HepG2 (cell line): ENCODE measurements around the gene SERPINA9. TPM values are rescaled to one million over a fixed set of nuclear protein-coding genes. Genes with fewer than 3 reads are reported as not detected.
A peak's percentile ranks its signal among the peaks of the same experiment; 100 is the strongest.

Experiments used
- CEBPG ChIP-seq: IDR thresholded peaks from 2 replicates; pipeline ENCODE4 v1.6.1; 2016
- MBNL3 ChIP-seq: fragments of 250-450 bp; sonication (Bioruptor Pico); conservative IDR thresholded peaks from 2 replicates; pipeline ENCODE4 v1.8.0; 2022; ENCODE audit warnings: mild to moderate bottlenecking, inconsistent platforms
- MEIS1 ChIP-seq: sonication (generic); formaldehyde crosslinking; IDR thresholded peaks from 2 replicates; pipeline ENCODE4 v1.9.0; 2021; ENCODE audit warnings: mild to moderate bottlenecking, missing genetic modification reagents, moderate library complexity, borderline replicate concordance
- POLR2G ChIP-seq: fragments of 200-400 bp; formaldehyde crosslinking; IDR thresholded peaks from 2 replicates; pipeline ENCODE4 v1.6.1; 2018; ENCODE audit warnings: mild to moderate bottlenecking, low read depth, low read length, moderate library complexity
- SRSF1 ChIP-seq: fragments of 200-400 bp; formaldehyde crosslinking; optimal IDR thresholded peaks from 2 replicates; pipeline ENCODE3; 2017; ENCODE audit warnings: mild to moderate bottlenecking, low read depth, low read length, moderate library complexity
- TOPORS ChIP-seq: sonication (generic); formaldehyde crosslinking; IDR thresholded peaks from 2 replicates; pipeline ENCODE4 v1.8.0; 2023; ENCODE audit warnings: mild to moderate bottlenecking, missing genetic modification reagents
- XRCC5 ChIP-seq: fragments of 200-400 bp; formaldehyde crosslinking; optimal IDR thresholded peaks from 2 replicates; pipeline ENCODE3; 2017; ENCODE audit warnings: mild to moderate bottlenecking, low read length
- ZNF33B ChIP-seq: sonication (generic); formaldehyde crosslinking; IDR thresholded peaks from 2 replicates; pipeline ENCODE4 v1.5.1; 2020; ENCODE audit warnings: mild to moderate bottlenecking, missing genetic modification reagents
- ZNF569 ChIP-seq: sonication (generic); formaldehyde crosslinking; IDR thresholded peaks from 2 replicates; pipeline ENCODE4 v1.5.0; 2020; ENCODE audit warnings: mild to moderate bottlenecking, missing genetic modification reagents, moderate library complexity, borderline replicate concordance
- ZNF614 ChIP-seq: IDR thresholded peaks from 2 replicates; pipeline ENCODE4 v1.6.1; 2018; ENCODE audit warnings: missing biosample characterization, missing genetic modification reagents, inconsistent platforms, borderline replicate concordance
- ZNF766 ChIP-seq: sonication (generic); formaldehyde crosslinking; IDR thresholded peaks from 2 replicates; pipeline ENCODE4 v1.5.0; 2020; ENCODE audit warnings: missing genetic modification reagents, borderline replicate concordance
- ZZZ3 ChIP-seq: sonication (generic); formaldehyde crosslinking; IDR thresholded peaks from 2 replicates; pipeline ENCODE4 v1.4.0; 2020; ENCODE audit warnings: missing genetic modification reagents, mild to moderate bottlenecking, borderline replicate concordance
- polyA plus RNA-seq, 8 experiments: library from polyadenylated mRNA; depleted of rRNA in 3 of 8; stranded (reverse) in 7 of 8; unstranded in 1 of 8; fragments of >200 nt; fragmentation: Illumina TruSeq in 4 of 8; extraction: Trizol in 4 of 8; gene quantifications; 2 replicates each; pipeline versions ENCODE4 v1.2.1 to v1.2.3, GENCODE V29; 2011 to 2016; ENCODE audit warnings: low read depth in 4 of 8, missing spikeins in 1 of 8, mixed read lengths in 1 of 8; ENCODE audit not compliant: insufficient read depth in 1 of 8
- total RNA-seq, 5 experiments: library from RNA; depleted of rRNA; stranded (reverse); fragments of >200 nt; fragmentation: Illumina TruSeq; extraction: Trizol; gene quantifications; 2 replicates each; pipeline ENCODE4 v1.2.3, GENCODE V29; 2016; ENCODE audit warnings: low read depth in 1 of 5
- TF ChIP-seq, protein P1 (sequence below): sonication (generic); formaldehyde crosslinking; IDR thresholded peaks from 2 replicates; pipeline ENCODE4 v1.5.1; 2020; ENCODE audit warnings: mild to moderate bottlenecking, missing genetic modification reagents, borderline replicate concordance
- TF ChIP-seq, protein P2 (sequence below): sonication (generic); formaldehyde crosslinking; conservative IDR thresholded peaks from 2 replicates; pipeline ENCODE4 v1.4.0; 2020; ENCODE audit warnings: missing genetic modification reagents
- TF ChIP-seq, protein P3 (sequence below): sonication (generic); formaldehyde crosslinking; IDR thresholded peaks from 2 replicates; pipeline ENCODE4 v1.5.0; 2020; ENCODE audit warnings: mild to moderate bottlenecking, missing genetic modification reagents

Gene SERPINA9
- total and polyA plus RNA-seq, 2 of the 13 experiments (the other 11 are each of a cell fraction or from before 2014, with no cell fraction given) = 0.21 TPM; not detected in 1

DNA sequence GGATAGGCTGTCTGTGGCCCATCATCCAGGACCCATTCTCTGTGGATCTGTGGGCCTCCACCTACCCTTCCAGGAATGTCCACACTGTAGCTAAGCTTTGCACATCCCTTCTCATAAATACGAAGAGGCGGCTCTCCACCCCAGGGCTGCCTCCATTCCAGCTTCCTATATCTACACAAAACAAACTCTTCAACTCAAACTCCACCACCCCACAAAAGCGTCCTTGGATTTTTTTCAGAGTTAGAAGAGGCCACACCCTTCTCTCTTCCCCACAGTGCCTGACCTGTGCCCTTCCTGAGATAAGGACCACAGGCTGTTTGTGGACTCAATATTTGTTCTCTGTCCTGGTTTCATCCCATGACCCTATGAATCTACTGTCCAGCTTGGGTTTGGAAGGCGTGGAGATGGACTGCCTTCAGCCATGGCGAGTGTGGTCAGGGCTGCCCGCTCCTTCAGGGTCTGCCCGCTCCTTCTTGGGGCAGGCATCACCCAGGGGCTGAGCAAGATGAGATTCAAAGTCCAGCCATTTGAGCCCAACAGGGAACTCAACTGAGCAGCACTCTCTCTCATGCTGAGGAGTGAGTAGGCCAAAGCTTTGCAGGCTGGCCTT is 46.2 kb upstream of the SERPINA9 start (continued):
- TF ChIP-seq, protein P1, sequence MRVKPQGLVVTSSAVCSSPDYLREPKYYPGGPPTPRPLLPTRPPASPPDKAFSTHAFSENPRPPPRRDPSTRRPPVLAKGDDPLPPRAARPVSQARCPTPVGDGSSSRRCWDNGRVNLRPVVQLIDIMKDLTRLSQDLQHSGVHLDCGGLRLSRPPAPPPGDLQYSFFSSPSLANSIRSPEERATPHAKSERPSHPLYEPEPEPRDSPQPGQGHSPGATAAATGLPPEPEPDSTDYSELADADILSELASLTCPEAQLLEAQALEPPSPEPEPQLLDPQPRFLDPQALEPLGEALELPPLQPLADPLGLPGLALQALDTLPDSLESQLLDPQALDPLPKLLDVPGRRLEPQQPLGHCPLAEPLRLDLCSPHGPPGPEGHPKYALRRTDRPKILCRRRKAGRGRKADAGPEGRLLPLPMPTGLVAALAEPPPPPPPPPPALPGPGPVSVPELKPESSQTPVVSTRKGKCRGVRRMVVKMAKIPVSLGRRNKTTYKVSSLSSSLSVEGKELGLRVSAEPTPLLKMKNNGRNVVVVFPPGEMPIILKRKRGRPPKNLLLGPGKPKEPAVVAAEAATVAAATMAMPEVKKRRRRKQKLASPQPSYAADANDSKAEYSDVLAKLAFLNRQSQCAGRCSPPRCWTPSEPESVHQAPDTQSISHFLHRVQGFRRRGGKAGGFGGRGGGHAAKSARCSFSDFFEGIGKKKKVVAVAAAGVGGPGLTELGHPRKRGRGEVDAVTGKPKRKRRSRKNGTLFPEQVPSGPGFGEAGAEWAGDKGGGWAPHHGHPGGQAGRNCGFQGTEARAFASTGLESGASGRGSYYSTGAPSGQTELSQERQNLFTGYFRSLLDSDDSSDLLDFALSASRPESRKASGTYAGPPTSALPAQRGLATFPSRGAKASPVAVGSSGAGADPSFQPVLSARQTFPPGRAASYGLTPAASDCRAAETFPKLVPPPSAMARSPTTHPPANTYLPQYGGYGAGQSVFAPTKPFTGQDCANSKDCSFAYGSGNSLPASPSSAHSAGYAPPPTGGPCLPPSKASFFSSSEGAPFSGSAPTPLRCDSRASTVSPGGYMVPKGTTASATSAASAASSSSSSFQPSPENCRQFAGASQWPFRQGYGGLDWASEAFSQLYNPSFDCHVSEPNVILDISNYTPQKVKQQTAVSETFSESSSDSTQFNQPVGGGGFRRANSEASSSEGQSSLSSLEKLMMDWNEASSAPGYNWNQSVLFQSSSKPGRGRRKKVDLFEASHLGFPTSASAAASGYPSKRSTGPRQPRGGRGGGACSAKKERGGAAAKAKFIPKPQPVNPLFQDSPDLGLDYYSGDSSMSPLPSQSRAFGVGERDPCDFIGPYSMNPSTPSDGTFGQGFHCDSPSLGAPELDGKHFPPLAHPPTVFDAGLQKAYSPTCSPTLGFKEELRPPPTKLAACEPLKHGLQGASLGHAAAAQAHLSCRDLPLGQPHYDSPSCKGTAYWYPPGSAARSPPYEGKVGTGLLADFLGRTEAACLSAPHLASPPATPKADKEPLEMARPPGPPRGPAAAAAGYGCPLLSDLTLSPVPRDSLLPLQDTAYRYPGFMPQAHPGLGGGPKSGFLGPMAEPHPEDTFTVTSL = peak; percentile 88; the same call in 1 of the 2 replicates
- TF ChIP-seq ZZZ3 (CRISPR knock-in tag) = 0 out of 2 replicates have a peak, but pooled peaks have one; percentile 49
- TF ChIP-seq POLR2G = peak; percentile 72
- TF ChIP-seq SRSF1 = no peak
- TF ChIP-seq ZNF33B = no peak
- TF ChIP-seq TOPORS (CRISPR knock-in tag) = no peak
- no peak for TF ChIP-seq ZNF569 (CRISPR knock-in tag)
- peak; percentile 79 for TF ChIP-seq XRCC5
- peak; percentile 79; the same call in 1 of the 2 replicates for TF ChIP-seq ZNF766 (CRISPR knock-in tag)
- TF ChIP-seq CEBPG (CRISPR knock-in tag) = peak; percentile 40; the same call in 1 of the 2 replicates
- 0 out of 2 replicates have a peak, but pooled peaks have one; percentile 52 for TF ChIP-seq MEIS1 (CRISPR knock-in tag)
- TF ChIP-seq, protein P2, sequence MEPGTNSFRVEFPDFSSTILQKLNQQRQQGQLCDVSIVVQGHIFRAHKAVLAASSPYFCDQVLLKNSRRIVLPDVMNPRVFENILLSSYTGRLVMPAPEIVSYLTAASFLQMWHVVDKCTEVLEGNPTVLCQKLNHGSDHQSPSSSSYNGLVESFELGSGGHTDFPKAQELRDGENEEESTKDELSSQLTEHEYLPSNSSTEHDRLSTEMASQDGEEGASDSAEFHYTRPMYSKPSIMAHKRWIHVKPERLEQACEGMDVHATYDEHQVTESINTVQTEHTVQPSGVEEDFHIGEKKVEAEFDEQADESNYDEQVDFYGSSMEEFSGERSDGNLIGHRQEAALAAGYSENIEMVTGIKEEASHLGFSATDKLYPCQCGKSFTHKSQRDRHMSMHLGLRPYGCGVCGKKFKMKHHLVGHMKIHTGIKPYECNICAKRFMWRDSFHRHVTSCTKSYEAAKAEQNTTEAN = peak; percentile 73
- TF ChIP-seq, protein P3, sequence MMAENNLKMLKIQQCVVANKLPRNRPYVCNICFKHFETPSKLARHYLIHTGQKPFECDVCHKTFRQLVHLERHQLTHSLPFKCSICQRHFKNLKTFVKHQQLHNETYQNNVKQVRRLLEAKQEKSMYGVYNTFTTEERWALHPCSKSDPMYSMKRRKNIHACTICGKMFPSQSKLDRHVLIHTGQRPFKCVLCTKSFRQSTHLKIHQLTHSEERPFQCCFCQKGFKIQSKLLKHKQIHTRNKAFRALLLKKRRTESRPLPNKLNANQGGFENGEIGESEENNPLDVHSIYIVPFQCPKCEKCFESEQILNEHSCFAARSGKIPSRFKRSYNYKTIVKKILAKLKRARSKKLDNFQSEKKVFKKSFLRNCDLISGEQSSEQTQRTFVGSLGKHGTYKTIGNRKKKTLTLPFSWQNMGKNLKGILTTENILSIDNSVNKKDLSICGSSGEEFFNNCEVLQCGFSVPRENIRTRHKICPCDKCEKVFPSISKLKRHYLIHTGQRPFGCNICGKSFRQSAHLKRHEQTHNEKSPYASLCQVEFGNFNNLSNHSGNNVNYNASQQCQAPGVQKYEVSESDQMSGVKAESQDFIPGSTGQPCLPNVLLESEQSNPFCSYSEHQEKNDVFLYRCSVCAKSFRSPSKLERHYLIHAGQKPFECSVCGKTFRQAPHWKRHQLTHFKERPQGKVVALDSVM (CRISPR knock-in tag) = peak; percentile 67
- TF ChIP-seq ZNF614 (CRISPR knock-in tag) = peak; percentile 42; the same call in 1 of the 2 replicates
- no peak for TF ChIP-seq MBNL3 (CRISPR knock-in tag)
